Stimulated activated CD4-positive, alpha-beta T cell treated with anti-CD3 and anti-CD28 coated beads, Interleukin-2, amount 100 ng/mL, for 48 hours (primary cell): Measurements from ENCODE around the gene RWDD2A.
"Not testable (repeated sequence)": the region's sequence is repeated elsewhere in the genome, so short reads cannot be mapped to it uniquely, and the experiment has no call there.

Experiments used
- DNase-seq, 2 donors: peaks; one replicate each; pipeline ENCODE4 v3.0.0-alpha.2; 2020

RWDD2A gene

GRCh38 chr6:83192871-83193746, at the start of gene RWDD2A, which contains the start of gene PGM3:
Gene RWDD2A, plus strand, starts transcription at chr6:83193357. Its CDS starts 1,095 bp downstream, at chr6:83194452.
Gene PGM3, minus strand, starts transcription at chr6:83193265. Its CDS starts 2,253 bp downstream, at chr6:83191012.
- peak; percentile 81 to 86 for DNase-seq

GRCh38 chr6:83151114-83151513, 42.0 kb upstream of the RWDD2A start:
- no peak for DNase-seq

GRCh38 chr6:83152913-83153312, 40.2 kb upstream of the RWDD2A start:
- no peak for DNase-seq

GRCh38 chr6:83153883-83154521, 39.2 kb upstream of the RWDD2A start:
- no peak for DNase-seq

- no peak for DNase-seq
These were observed 37.4 kb upstream of the RWDD2A start for GRCh38 chr6:83155794-83156193.

GRCh38 chr6:83160167-83160566, 33.0 kb upstream of the RWDD2A start:
- DNase-seq = no peak

- no peak for DNase-seq
These were observed 25.4 kb upstream of the RWDD2A start for GRCh38 chr6:83167726-83168278.

- no peak for DNase-seq
These were observed 24.6 kb upstream of the RWDD2A start for GRCh38 chr6:83168556-83168955.

GRCh38 chr6:83169106-83169505, 24.1 kb upstream of the RWDD2A start:
- no peak for DNase-seq

GRCh38 chr6:83169511-83169910, 23.6 kb upstream of the RWDD2A start:
- DNase-seq = no peak

GRCh38 chr6:83176246-83176645, 16.9 kb upstream of the RWDD2A start:
- DNase-seq = no peak

- no peak for DNase-seq
These were observed 12.7 kb upstream of the RWDD2A start for GRCh38 chr6:83180426-83180950.

- DNase-seq = no peak
These were observed 11.0 kb upstream of the RWDD2A start for GRCh38 chr6:83182114-83182513.

GRCh38 chr6:83183082-83183828, 9.9 kb upstream of the RWDD2A start:
- no peak for DNase-seq

- no peak for DNase-seq
These were observed 8.1 kb upstream of the RWDD2A start for GRCh38 chr6:83185096-83185495.

GRCh38 chr6:83188501-83188900, 4.7 kb upstream of the RWDD2A start:
- DNase-seq = no peak

GRCh38 chr6:83190626-83191025, 2.5 kb upstream of the RWDD2A start:
- DNase-seq = no peak

GRCh38 chr6:83191974-83192373, 1.2 kb upstream of the RWDD2A start:
- not testable (repeated sequence) for DNase-seq

GRCh38 chr6:83192456-83192855, 701 bp upstream of the RWDD2A start:
- DNase-seq = no peak

GRCh38 chr6:83193747-83194566, 800 bp downstream of the RWDD2A start:
- peak in 1 of 2 donors; percentile 4 for DNase-seq

- no peak for DNase-seq
These were observed 5.5 kb downstream of the RWDD2A start for GRCh38 chr6:83198486-83199172.
